ENCODE measurements around the gene MRPL45.

- TF ChIP-seq, protein P1, sequence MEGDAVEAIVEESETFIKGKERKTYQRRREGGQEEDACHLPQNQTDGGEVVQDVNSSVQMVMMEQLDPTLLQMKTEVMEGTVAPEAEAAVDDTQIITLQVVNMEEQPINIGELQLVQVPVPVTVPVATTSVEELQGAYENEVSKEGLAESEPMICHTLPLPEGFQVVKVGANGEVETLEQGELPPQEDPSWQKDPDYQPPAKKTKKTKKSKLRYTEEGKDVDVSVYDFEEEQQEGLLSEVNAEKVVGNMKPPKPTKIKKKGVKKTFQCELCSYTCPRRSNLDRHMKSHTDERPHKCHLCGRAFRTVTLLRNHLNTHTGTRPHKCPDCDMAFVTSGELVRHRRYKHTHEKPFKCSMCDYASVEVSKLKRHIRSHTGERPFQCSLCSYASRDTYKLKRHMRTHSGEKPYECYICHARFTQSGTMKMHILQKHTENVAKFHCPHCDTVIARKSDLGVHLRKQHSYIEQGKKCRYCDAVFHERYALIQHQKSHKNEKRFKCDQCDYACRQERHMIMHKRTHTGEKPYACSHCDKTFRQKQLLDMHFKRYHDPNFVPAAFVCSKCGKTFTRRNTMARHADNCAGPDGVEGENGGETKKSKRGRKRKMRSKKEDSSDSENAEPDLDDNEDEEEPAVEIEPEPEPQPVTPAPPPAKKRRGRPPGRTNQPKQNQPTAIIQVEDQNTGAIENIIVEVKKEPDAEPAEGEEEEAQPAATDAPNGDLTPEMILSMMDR (IDR thresholded peaks at IDR 0.05): no peak
- TF ChIP-seq POLR2A (IDR thresholded peaks at IDR 0.05; ENCODE audit: low read depth) (no peak), EP300 (IDR thresholded peaks at IDR 0.05) (no peak)
Observed at GRCh38 chr17:38364741-38365140, 67.8 kb downstream of the MRPL45 start.
